ENCODE measurements around the gene PAPSS1.

DNA sequence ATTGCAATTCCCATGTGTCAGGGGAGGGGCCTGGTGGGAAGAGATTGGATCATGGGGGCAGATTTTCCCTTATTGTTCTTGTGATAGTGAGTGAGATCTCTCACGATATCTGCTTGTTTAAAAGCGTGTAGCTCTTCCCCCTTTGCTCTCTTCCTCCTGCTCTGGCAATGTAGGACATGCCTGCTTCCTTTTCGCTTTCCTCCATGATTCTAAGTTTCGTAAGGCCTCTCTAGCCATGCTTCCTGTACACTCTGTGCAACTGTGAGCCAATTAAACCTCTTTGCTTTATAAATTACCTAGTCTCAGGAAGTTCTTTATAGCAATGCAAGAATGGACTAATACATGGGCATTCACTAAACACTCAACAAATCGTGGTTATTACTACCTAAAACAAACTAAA lies 37.2 kb upstream of the PAPSS1 start:
- TF ChIP-seq GATA3 (IDR thresholded peaks at IDR 0.05; ENCODE audit: low read depth, low read length): no peak
- TF ChIP-seq GATA2 (IDR thresholded peaks at IDR 0.05; ENCODE audit: low read depth, low read length): no peak
